GM21381 (cell line): ENCODE data around the gene FMO3.

Experiments
- ATAC-seq: cut with Tn5 transposase; IDR thresholded peaks from one replicate; pipeline ENCODE4 v1.9.1; 2021; ENCODE audit warnings: mild to moderate bottlenecking, moderate library complexity; ENCODE audit not compliant: unreplicated experiment

The FMO3 gene

GRCh38 chr1:171155484-171155883, 64.8 kb downstream of the FMO3 start:
- no peak for ATAC-seq

GRCh38 chr1:171158096-171158495, 67.4 kb downstream of the FMO3 start:
- no peak for ATAC-seq

- no peak for ATAC-seq
Measured at GRCh38 chr1:171158551-171158950, 67.8 kb downstream of the FMO3 start.

GRCh38 chr1:171159148-171159547, 68.4 kb downstream of the FMO3 start:
- ATAC-seq, result no peak

GRCh38 chr1:171160211-171160610, 69.5 kb downstream of the FMO3 start:
- no peak for ATAC-seq

GRCh38 chr1:171160639-171161354, 70.1 kb downstream of the FMO3 start:
- no peak for ATAC-seq

GRCh38 chr1:171161431-171161830, 70.7 kb downstream of the FMO3 start:
- ATAC-seq, result no peak

- ATAC-seq, result no peak
Measured at GRCh38 chr1:171166361-171166760, 75.7 kb downstream of the FMO3 start.
